Measurements from ENCODE around the gene GMDS.

DNA sequence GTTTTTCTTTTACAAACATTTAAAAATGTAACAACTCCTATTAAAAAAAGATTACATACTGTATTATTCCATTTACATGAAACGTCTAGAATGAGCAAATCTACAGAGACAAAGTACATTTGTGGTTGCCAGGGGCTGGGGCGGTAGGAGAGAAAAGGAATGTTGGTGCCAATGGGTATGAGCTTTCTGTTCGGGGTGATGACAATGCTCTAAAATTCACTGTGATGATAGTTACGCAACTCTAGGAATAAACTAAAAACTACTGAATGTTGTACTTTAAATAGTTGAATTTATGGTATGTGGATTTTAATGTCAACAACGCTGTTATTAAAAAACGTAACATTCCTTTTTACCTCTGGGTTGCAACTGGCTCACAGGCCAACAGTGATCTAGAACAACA is 211.1 kb downstream of the GMDS start:
- TF ChIP-seq EZH2 (optimal IDR thresholded peaks at IDR 0.05; ENCODE audit: low read depth, low read length), result no peak
- TF ChIP-seq, protein P1, sequence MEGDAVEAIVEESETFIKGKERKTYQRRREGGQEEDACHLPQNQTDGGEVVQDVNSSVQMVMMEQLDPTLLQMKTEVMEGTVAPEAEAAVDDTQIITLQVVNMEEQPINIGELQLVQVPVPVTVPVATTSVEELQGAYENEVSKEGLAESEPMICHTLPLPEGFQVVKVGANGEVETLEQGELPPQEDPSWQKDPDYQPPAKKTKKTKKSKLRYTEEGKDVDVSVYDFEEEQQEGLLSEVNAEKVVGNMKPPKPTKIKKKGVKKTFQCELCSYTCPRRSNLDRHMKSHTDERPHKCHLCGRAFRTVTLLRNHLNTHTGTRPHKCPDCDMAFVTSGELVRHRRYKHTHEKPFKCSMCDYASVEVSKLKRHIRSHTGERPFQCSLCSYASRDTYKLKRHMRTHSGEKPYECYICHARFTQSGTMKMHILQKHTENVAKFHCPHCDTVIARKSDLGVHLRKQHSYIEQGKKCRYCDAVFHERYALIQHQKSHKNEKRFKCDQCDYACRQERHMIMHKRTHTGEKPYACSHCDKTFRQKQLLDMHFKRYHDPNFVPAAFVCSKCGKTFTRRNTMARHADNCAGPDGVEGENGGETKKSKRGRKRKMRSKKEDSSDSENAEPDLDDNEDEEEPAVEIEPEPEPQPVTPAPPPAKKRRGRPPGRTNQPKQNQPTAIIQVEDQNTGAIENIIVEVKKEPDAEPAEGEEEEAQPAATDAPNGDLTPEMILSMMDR (IDR thresholded peaks at IDR 0.05; ENCODE audit: low read length), result no peak
